SK-N-MC (cell line): ENCODE data around the gene NFIX.
A peak's percentile ranks its signal among the peaks of the same experiment; 100 is the strongest.

ENCODE experiments used
- DNase-seq: peaks from one replicate; pipeline ENCODE4 v3.0.0-alpha.2; 2011; ENCODE audit warnings: low read depth, low spot score
- H3K27ac ChIP-seq: fragments of 200-600 bp; sonication (generic); 2 replicates; pipeline ENCODE4 v1.5.1; 2016; ENCODE audit warnings: mixed run types
- H3K36me3 ChIP-seq: fragments of 200-600 bp; sonication (generic); 2 replicates; pipeline ENCODE4 v1.6.1; 2017; ENCODE audit warnings: antibody characterized with exemption, low read length, mixed read lengths; ENCODE audit not compliant: insufficient read depth
- H3K4me3 ChIP-seq: fragments of 200-600 bp; sonication (generic); 2 replicates; pipeline ENCODE4 v1.5.1; 2016
- H3K9ac ChIP-seq: fragments of 200-600 bp; sonication (generic); 2 replicates; pipeline ENCODE4 v1.8.0; 2017; ENCODE audit warnings: mixed run types, mixed read lengths; ENCODE audit not compliant: insufficient read length
- H3K9me3 ChIP-seq: fragments of 200-600 bp; sonication (generic); 2 replicates; pipeline ENCODE4 v1.6.1; 2017; ENCODE audit warnings: low read depth, mild to moderate bottlenecking, antibody characterized with exemption, low read length, moderate library complexity, mixed read lengths
- EZH2 ChIP-seq: fragments of 200-600 bp; sonication (generic); IDR thresholded peaks from one replicate; pipeline ENCODE4 v1.6.1; 2017; ENCODE audit warnings: antibody characterized with exemption
- FOXP2 ChIP-seq: optimal IDR thresholded peaks from 2 replicates; pipeline ENCODE3; 2011; ENCODE audit warnings: mild to moderate bottlenecking, moderate library complexity; ENCODE audit not compliant: insufficient read depth; ENCODE audit errors: extremely low read length, control extremely low read depth
- POLR2AphosphoS5 ChIP-seq: IDR thresholded peaks from 2 replicates; pipeline ENCODE4 v1.6.1; 2012; ENCODE audit warnings: mild to moderate bottlenecking, low read depth, low read length, borderline replicate concordance

NFIX gene

GRCh38 chr19:12994701-12995595, at the start of gene NFIX:
Gene NFIX, plus strand, starts transcription at chr19:12995475. Its CDS starts 363 bp downstream, at chr19:12995838.
- Histone ChIP-seq H3K9me3 (no peaks in the 10 kb centered on the region), H3K4me3 (peak within 1 kb of the TSS; percentile 92), H3K27ac (no peak within 1 kb of the TSS), H3K36me3 (peaks cover 4% of the 10 kb centered on the region; the same call in 1 of the 2 replicates), H3K9ac (peak within 1 kb of the TSS; percentile 88)
- no peak for DNase-seq
- peak; percentile 29; the same call in 1 of the 2 replicates for TF ChIP-seq POLR2AphosphoS5
- TF ChIP-seq FOXP2: no peak

DNA sequence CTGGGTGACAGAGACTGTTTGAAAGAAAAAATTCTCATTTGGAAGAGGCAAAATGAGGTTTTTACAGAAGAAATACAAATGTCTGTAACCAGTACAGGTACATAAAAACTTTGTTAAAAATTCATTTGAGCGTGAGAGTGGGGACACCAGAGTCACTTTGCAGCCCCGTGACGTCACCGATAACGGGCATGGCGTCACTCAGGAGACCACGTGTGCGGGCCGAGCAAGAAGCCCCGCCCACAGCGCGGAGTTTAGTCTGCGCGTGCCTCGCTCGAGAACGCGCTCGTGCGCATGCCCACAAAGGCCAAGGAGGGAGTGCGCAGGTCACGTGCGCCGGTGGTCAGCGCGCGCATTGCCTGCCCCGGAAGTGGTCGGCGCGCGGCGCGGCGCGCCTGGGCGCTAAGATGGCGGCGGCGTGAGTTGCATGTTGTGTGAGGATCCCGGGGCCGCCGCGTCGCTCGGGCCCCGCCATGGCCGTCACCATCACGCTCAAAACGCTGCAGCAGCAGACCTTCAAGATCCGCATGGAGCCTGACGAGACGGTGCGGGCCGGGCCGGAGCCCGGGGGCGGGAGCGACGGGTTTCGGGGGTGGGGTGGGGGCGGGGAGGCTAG, 49.7 kb upstream of the NFIX start, which contains the start of gene RAD23A:
Gene RAD23A, plus strand, starts transcription at position 384 of the 613 bp plus-strand sequence. Its CDS starts 87 bp downstream, at position 471.
- peak within 1 kb of the TSS; percentile 91 for H3K9ac ChIP-seq
- TF ChIP-seq EZH2: no peak
- peak; percentile 92 for TF ChIP-seq POLR2AphosphoS5
- DNase-seq: peak; percentile 91
- H3K4me3 ChIP-seq: peak within 1 kb of the TSS; percentile 83
- H3K9me3 ChIP-seq: no peaks in the 10 kb centered on the region
- peaks cover 86% of the 10 kb centered on the region for H3K36me3 ChIP-seq
- peak within 1 kb of the TSS; percentile 94 for H3K27ac ChIP-seq

GRCh38 chr19:12946092-12946721, 49.1 kb upstream of the NFIX start:
- no peak for DNase-seq
- Histone ChIP-seq H3K36me3 (peaks cover 86% of the 10 kb centered on the region), H3K27ac (peak overlapping the region; percentile 94), H3K9me3 (no peaks in the 10 kb centered on the region), H3K4me3 (peak overlapping the region; percentile 83), H3K9ac (peak overlapping the region; percentile 91)
- no peak for TF ChIP-seq POLR2AphosphoS5
- no peak for TF ChIP-seq EZH2
- TF ChIP-seq FOXP2: no peak

DNA sequence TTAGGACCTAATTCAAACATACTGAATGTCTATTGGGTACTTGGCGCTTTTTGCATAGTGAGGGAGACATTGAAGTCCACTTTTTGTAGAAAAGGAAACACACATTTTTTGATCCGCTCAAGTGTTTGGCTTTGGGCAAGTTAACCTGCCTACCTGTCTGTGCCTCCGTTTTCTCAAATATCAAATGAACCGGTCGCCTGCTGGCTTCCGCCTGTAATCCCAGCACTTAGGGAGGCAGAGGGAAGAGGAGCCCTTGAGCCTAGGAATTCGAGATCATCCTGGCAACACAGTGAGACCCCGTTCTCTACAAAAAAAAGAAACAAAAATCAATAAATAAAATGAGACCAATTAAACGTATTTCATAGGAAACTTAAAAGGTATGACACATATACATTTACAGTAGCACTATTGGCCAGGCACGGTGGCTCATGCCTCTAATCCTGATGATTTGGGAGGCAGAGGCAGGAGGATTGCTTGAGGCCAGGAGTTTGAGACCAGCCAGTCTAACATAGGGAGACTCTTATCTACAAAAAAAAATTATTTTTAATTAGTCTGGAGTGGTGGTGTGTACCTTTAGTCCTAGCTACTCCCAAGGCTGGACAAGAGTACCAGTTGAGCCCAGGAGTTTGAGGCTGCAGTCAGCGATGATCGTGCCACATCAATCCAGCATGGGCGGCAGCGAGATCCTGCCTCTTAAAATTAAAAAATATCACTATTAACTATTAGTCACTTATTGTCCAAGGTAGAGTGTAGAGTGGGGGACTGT, 48.4 kb upstream of the NFIX start:
- DNase-seq: no peak
- Histone ChIP-seq H3K4me3 (peak overlapping the region; percentile 83), H3K27ac (peak overlapping the region; percentile 94), H3K9me3 (no peaks in the 10 kb centered on the region), H3K9ac (peak overlapping the region; percentile 91), H3K36me3 (peaks cover 83% of the 10 kb centered on the region)
- TF ChIP-seq POLR2AphosphoS5 (no peak; the same call in 1 of the 2 replicates), EZH2 (no peak), FOXP2 (no peak)

GRCh38 chr19:12947702-12948611, 47.3 kb upstream of the NFIX start:
- Histone ChIP-seq H3K4me3 (0 out of 2 replicates have a peak overlapping the region, but pooled peaks have one; percentile 83), H3K36me3 (peaks cover 81% of the 10 kb centered on the region), H3K9me3 (no peaks in the 10 kb centered on the region), H3K9ac (peak overlapping the region; percentile 91), H3K27ac (peak overlapping the region; percentile 94; the same call in 1 of the 2 replicates)
- TF ChIP-seq POLR2AphosphoS5 (peak; percentile 11; the same call in 1 of the 2 replicates), FOXP2 (no peak), EZH2 (no peak)
- DNase-seq: no peak

DNA sequence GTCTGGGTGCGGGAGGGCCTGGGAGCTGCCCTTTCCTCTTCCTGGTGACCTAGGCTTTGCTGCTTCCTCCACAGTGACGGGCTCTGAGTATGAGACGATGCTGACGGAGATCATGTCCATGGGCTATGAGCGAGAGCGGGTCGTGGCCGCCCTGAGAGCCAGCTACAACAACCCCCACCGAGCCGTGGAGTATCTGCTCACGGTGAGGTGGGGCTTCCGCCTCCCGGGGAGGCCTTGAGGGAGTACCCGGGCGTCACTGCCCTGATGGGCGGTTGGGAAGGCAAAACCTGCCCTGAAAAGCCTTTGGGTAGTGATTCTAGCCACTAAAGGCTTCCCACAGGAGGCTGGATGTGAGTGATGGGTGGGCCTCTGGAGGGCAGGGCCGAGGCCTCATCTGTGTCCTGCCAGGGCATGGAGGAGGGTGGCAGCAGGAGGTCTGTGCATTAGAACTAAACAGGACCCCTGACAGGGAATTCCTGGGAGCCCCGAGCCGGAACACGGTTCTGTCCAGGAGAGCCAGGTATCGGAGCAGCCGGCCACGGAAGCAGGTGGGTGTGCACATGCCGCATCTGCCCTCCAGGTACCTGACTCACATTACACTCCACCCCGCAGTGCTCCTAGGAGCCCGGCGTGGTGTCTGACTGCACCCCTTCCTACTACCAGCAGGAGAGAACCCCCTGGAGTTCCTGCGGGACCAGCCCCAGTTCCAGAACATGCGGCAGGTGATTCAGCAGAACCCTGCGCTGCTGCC, 46.5 kb upstream of the NFIX start:
- Histone ChIP-seq H3K4me3 (no peak overlapping the region), H3K9me3 (no peaks in the 10 kb centered on the region), H3K27ac (no peak overlapping the region), H3K36me3 (peaks cover 80% of the 10 kb centered on the region), H3K9ac (no peak overlapping the region)
- TF ChIP-seq POLR2AphosphoS5 (no peak), FOXP2 (no peak), EZH2 (no peak)
- DNase-seq: no peak
